Common myeloid progenitor, CD34-positive (primary cell): Measurements from ENCODE around the gene SNTG2.
"Not testable (repeated sequence)": the region's sequence is repeated elsewhere in the genome, so short reads cannot be mapped to it uniquely, and the experiment has no call there.

Experiments
- CTCF ChIA-PET: fragments of 350-600 bp; sonication (Branson Sonifier 250); formaldehyde crosslinking; loops from one replicate; lab custom pipeline; 2021; ENCODE audit warnings: antibody characterized with exemption; lab: Charles Lee
- POLR2A ChIA-PET: fragments of 350-600 bp; sonication (Branson Sonifier 250); formaldehyde crosslinking; loops from one replicate; lab custom pipeline; 2021; ENCODE audit warnings: antibody characterized with exemption; lab: Charles Lee
- DNase-seq, 3 donors: peaks; one replicate each; pipeline versions ENCODE4 v3.0.0 to v3.0.0-alpha.2; 2013
- H3K27ac ChIP-seq, 2 experiments: 1 replicate in 1 of 2; 2 replicates in 1 of 2; pipeline ENCODE4 v1.7.0; 2013; ENCODE audit warnings: inconsistent platforms in 2 of 2, low read length in 2 of 2, mild to moderate bottlenecking in 2 of 2, low read depth in 1 of 2, moderate library complexity in 1 of 2; ENCODE audit not compliant: severe bottlenecking in 2 of 2, insufficient read depth in 1 of 2, poor library complexity in 1 of 2
- H3K27me3 ChIP-seq, 5 experiments: replicated peaks in 2 of 5; 1 replicate in 3 of 5; 2 replicates in 2 of 5; pipeline versions ENCODE4 v1.6.1 to v1.7.0; 2013; ENCODE audit warnings: low read length in 4 of 5, mild to moderate bottlenecking in 2 of 5, moderate library complexity in 2 of 5, inconsistent platforms in 1 of 5; ENCODE audit not compliant: insufficient read depth in 5 of 5, control insufficient read depth in 4 of 5
- H3K36me3 ChIP-seq, 4 experiments: 1 replicate in 2 of 4; 2 replicates in 2 of 4; pipeline versions ENCODE4 v1.6.1 to v1.7.0; 2013; ENCODE audit warnings: low read length in 3 of 4, control low read depth in 1 of 4, mild to moderate bottlenecking in 1 of 4; ENCODE audit not compliant: control insufficient read depth in 4 of 4, insufficient read depth in 4 of 4
- H3K4me1 ChIP-seq, 4 experiments: 1 replicate in 3 of 4; 2 replicates in 1 of 4; pipeline versions ENCODE4 v1.6.1 to v1.7.1; 2013; ENCODE audit warnings: low read length in 3 of 4, mild to moderate bottlenecking in 3 of 4, control low read depth in 1 of 4, inconsistent platforms in 1 of 4, moderate library complexity in 1 of 4; ENCODE audit not compliant: control insufficient read depth in 4 of 4, insufficient read depth in 4 of 4; ENCODE audit errors: control extremely low read depth in 1 of 4
- H3K4me3 ChIP-seq, 7 experiments: 1 replicate in 4 of 7; 2 replicates in 3 of 7; pipeline versions ENCODE4 v1.5.1 to v1.7.0; 2013; ENCODE audit warnings: mild to moderate bottlenecking in 7 of 7, low read length in 6 of 7, moderate library complexity in 6 of 7, inconsistent platforms in 2 of 7, low read depth in 2 of 7, control low read depth in 1 of 7; ENCODE audit not compliant: insufficient read depth in 4 of 7, control insufficient read depth in 1 of 7; ENCODE audit errors: extremely low read depth in 1 of 7
- H3K9me3 ChIP-seq, 5 experiments: 1 replicate in 4 of 5; 2 replicates in 1 of 5; pipeline versions ENCODE4 v1.6.1 to v1.7.1; 2013; ENCODE audit warnings: low read length in 4 of 5, mild to moderate bottlenecking in 2 of 5, inconsistent platforms in 1 of 5, low read depth in 1 of 5, moderate library complexity in 1 of 5; ENCODE audit not compliant: control insufficient read depth in 4 of 5, insufficient read depth in 2 of 5; ENCODE audit errors: control extremely low read depth in 1 of 5
- WGBS: methylation state at CpG from one replicate; pipeline ENCODE4 v1.1.5; 2013; ENCODE audit not compliant: insufficient coverage; 5-methylcytosine and 5-hydroxymethylcytosine counted together

The SNTG2 gene

GRCh38 chr2:907706-908105 is 42.9 kb upstream of the SNTG2 start:
- H3K27ac ChIP-seq: no peak overlapping the region
- H3K27me3 ChIP-seq: peaks cover 0 to 17% (median 2%) of the 10 kb centered on the region in 5 experiments
- H3K9me3 ChIP-seq: peaks cover 0 to 2% (median 0%) of the 10 kb centered on the region in 5 experiments
- H3K36me3 ChIP-seq: no peaks in the 10 kb centered on the region
- 97% methylated on average over 7 of the region's 7 CpGs for WGBS
- no peaks in the 10 kb centered on the region for H3K4me1 ChIP-seq
- ChIA-PET CTCF (no interaction called here), POLR2A (no interaction called here)
- DNase-seq: no peak
- no peak overlapping the region for H3K4me3 ChIP-seq

- POLR2A ChIA-PET: no interaction called here
- Histone ChIP-seq H3K27me3 (peaks cover 0 to 17% (median 2%) of the 10 kb centered on the region in 5 experiments), H3K4me3 (no peak overlapping the region), H3K27ac (no peak overlapping the region), H3K36me3 (no peaks in the 10 kb centered on the region), H3K9me3 (no peaks in the 10 kb centered on the region), H3K4me1 (no peaks in the 10 kb centered on the region)
- 100% methylated on average over 4 of the region's 4 CpGs for WGBS
- DNase-seq: no peak
- CTCF ChIA-PET: no interaction called here
These were observed 42.1 kb upstream of the SNTG2 start for GRCh38 chr2:908568-908967.

- DNase-seq, H3K9me3 ChIP-seq, CTCF ChIA-PET, H3K4me3 ChIP-seq, H3K27ac ChIP-seq, POLR2A ChIA-PET, H3K4me1 ChIP-seq, H3K36me3 ChIP-seq, H3K27me3 ChIP-seq: not testable (repeated sequence)
- 94% methylated on average over 14 of the region's 27 CpGs for WGBS
These were observed 40.8 kb upstream of the SNTG2 start for GRCh38 chr2:909764-910379.

- Histone ChIP-seq H3K36me3 (no peaks in the 10 kb centered on the region), H3K27me3 (peaks cover 0 to 1% (median 0%) of the 10 kb centered on the region in 5 experiments), H3K27ac (no peak overlapping the region), H3K9me3 (peaks cover 0 to 1% (median 0%) of the 10 kb centered on the region in 5 experiments), H3K4me1 (no peaks in the 10 kb centered on the region), H3K4me3 (no peak overlapping the region)
- WGBS: 90% methylated on average over 16 of the region's 16 CpGs
- DNase-seq: no peak
- CTCF ChIA-PET: no interaction called here
- POLR2A ChIA-PET: no interaction called here
These were observed 40.0 kb upstream of the SNTG2 start for GRCh38 chr2:910698-911097.

- POLR2A ChIA-PET: no interaction called here
- no peak for DNase-seq
- Histone ChIP-seq H3K4me3 (no peak overlapping the region), H3K27me3 (peaks cover 0 to 10% (median 0%) of the 10 kb centered on the region in 5 experiments), H3K27ac (no peak overlapping the region), H3K36me3 (no peaks in the 10 kb centered on the region), H3K4me1 (no peaks in the 10 kb centered on the region), H3K9me3 (peaks cover 0 to 1% (median 0%) of the 10 kb centered on the region in 5 experiments)
- WGBS: 90% methylated on average over 11 of the region's 14 CpGs
- CTCF ChIA-PET: no interaction called here
These were observed 34.7 kb upstream of the SNTG2 start for GRCh38 chr2:915979-916378.

GRCh38 chr2:916935-917334 is 33.7 kb upstream of the SNTG2 start:
- no peak overlapping the region for H3K4me3 ChIP-seq
- H3K4me1 ChIP-seq: no peaks in the 10 kb centered on the region
- peaks cover 0 to 1% (median 0%) of the 10 kb centered on the region in 5 experiments for H3K9me3 ChIP-seq
- POLR2A ChIA-PET: no interaction called here
- H3K27me3 ChIP-seq: peaks cover 0 to 10% (median 0%) of the 10 kb centered on the region in 5 experiments
- CTCF ChIA-PET: no interaction called here
- H3K27ac ChIP-seq: no peak overlapping the region
- DNase-seq: no peak
- 93% methylated on average over 4 of the region's 7 CpGs for WGBS
- no peaks in the 10 kb centered on the region for H3K36me3 ChIP-seq

- no peak for DNase-seq
- H3K27ac ChIP-seq: no peak overlapping the region
- no peaks in the 10 kb centered on the region for H3K9me3 ChIP-seq
- H3K27me3 ChIP-seq: peaks cover 0 to 15% (median 0%) of the 10 kb centered on the region in 5 experiments
- ChIA-PET POLR2A (no interaction called here), CTCF (no interaction called here)
- H3K36me3 ChIP-seq: no peaks in the 10 kb centered on the region
- H3K4me1 ChIP-seq: no peaks in the 10 kb centered on the region
- H3K4me3 ChIP-seq: no peak overlapping the region
These were observed 31.0 kb upstream of the SNTG2 start for GRCh38 chr2:919672-920071.
